K562 (cell line): ENCODE data around the gene ACAP3. TPM values are rescaled to one million over a fixed set of nuclear protein-coding genes. Genes with fewer than 3 reads are reported as not detected.

ENCODE experiments used
- ATAC-seq: fragments of 200-7000 bp; cut with Tn5 transposase; 3 replicates; pipeline ENCODE4 v1.9.1; 2020; ENCODE audit warnings: moderate library complexity
- BruUV-seq: library from RNA; stranded (reverse); fragments of 400-500 nt; replicated peaks from 2 replicates; lab custom pipeline; 2021; lab: Mats Ljungman, UMichigan
- CTCF ChIA-PET: fragments of 300-600 bp; formaldehyde crosslinking; extraction: SDS; loops from one replicate; lab custom pipeline; 2021; ENCODE audit warnings: low intra/inter-chr PET ratio; lab: Yijun Ruan, JAX
- POLR2A ChIA-PET: fragments of 300-600, 350-650 bp; sonication (Branson Sonifier 250); formaldehyde crosslinking; extraction: SDS; loops from one replicate; lab custom pipeline; 2021; ENCODE audit warnings: antibody characterized with exemption, inconsistent platforms; lab: Yijun Ruan, JAX
- DNase-seq, 4 experiments: peaks; one replicate each; pipeline versions ENCODE4 v3.0.0 to v3.0.0-alpha.2; 2011 to 2018; ENCODE audit warnings: low spot score in 3 of 4, mixed read lengths in 3 of 4; ENCODE audit errors: extremely low read depth in 1 of 4
- FAIRE-seq: peaks from 2 replicates; lab custom pipeline; 2011; peaks lifted over from hg19 to GRCh38; lab: Jason Lieb, UNC
- H2AFZ ChIP-seq: 2 replicates; pipeline ENCODE4 v1.6.0; 2011; ENCODE audit warnings: low read depth, low read length, control low read depth, inconsistent platforms
- H3K27ac ChIP-seq: fragments of 200-600 bp; 3 replicates; pipeline ENCODE4 v1.8.0; 2011; ENCODE audit warnings: low read depth, mild to moderate bottlenecking, control low read depth, inconsistent platforms, low read length, moderate library complexity, mixed read lengths; ENCODE audit errors: extremely low read depth
- H3K27me3 ChIP-seq, 2 experiments: fragments of 300-600 bp in 1 of 2; 2 replicates in 1 of 2; 3 replicates in 1 of 2; pipeline versions ENCODE4 v1.6.0 to v1.8.0; 2011; ENCODE audit warnings: inconsistent platforms in 2 of 2, low read length in 2 of 2, mild to moderate bottlenecking in 1 of 2, mixed read lengths in 1 of 2, moderate library complexity in 1 of 2; ENCODE audit not compliant: control insufficient read depth in 2 of 2, insufficient read depth in 2 of 2
- H3K36me3 ChIP-seq: fragments of 300-600 bp; 3 replicates; pipeline ENCODE4 v1.8.0; 2011; ENCODE audit warnings: mild to moderate bottlenecking, low read length, inconsistent platforms; ENCODE audit not compliant: control insufficient read depth, insufficient read depth
- H3K4me1 ChIP-seq, 2 experiments: fragments of 200-600 bp in 1 of 2; replicated peaks in 1 of 2; 2 replicates in 1 of 2; 3 replicates in 1 of 2; pipeline versions ENCODE4 v1.5.1 to v1.8.0; 2011; ENCODE audit warnings: inconsistent platforms in 2 of 2, low read length in 2 of 2, mild to moderate bottlenecking in 1 of 2, mixed read lengths in 1 of 2, moderate library complexity in 1 of 2; ENCODE audit not compliant: control insufficient read depth in 2 of 2, insufficient read depth in 2 of 2
- H3K4me2 ChIP-seq: 2 replicates; pipeline ENCODE4 v1.6.1; 2011; ENCODE audit warnings: low read length, control low read depth, inconsistent platforms, mixed read lengths; ENCODE audit not compliant: insufficient read depth
- H3K4me3 ChIP-seq: fragments of 200-600 bp; sonication (generic), shearing (Covaris generic); 2 replicates; pipeline ENCODE4 v1.5.1; 2016; ENCODE audit warnings: control low read depth, inconsistent platforms
- H3K79me2 ChIP-seq: fragments of 200-600 bp; 3 replicates; pipeline ENCODE4 v1.8.0; 2011; ENCODE audit warnings: low read length, inconsistent platforms; ENCODE audit not compliant: control insufficient read depth, insufficient read depth
- H3K9ac ChIP-seq, 2 experiments: 2 replicates each; pipeline versions ENCODE4 v1.6.0 to v1.6.1; 2011; ENCODE audit warnings: low read depth in 2 of 2, low read length in 2 of 2, control low read depth in 1 of 2, inconsistent platforms in 1 of 2, mild to moderate bottlenecking in 1 of 2, mixed read lengths in 1 of 2; ENCODE audit not compliant: insufficient read depth in 1 of 2
- H3K9me1 ChIP-seq: one replicate; pipeline ENCODE4 v1.6.0; 2011; ENCODE audit warnings: inconsistent platforms, mild to moderate bottlenecking, low read length, moderate library complexity; ENCODE audit not compliant: control insufficient read depth, insufficient read depth
- H3K9me3 ChIP-seq: replicated peaks from 2 replicates; pipeline ENCODE4 v1.5.1; 2011; ENCODE audit warnings: low read depth, low read length, inconsistent platforms; ENCODE audit not compliant: control insufficient read depth, insufficient read depth
- H4K20me1 ChIP-seq: replicated peaks from 2 replicates; pipeline ENCODE4 v1.6.1; 2011; ENCODE audit warnings: low read length, inconsistent platforms, mixed read lengths; ENCODE audit not compliant: control insufficient read depth, insufficient read depth
- ARID4B ChIP-seq: sonication (generic); formaldehyde crosslinking; IDR thresholded peaks from 2 replicates; pipeline ENCODE4 v1.8.0; 2022; ENCODE audit warnings: mild to moderate bottlenecking, missing genetic modification reagents
- CBFB ChIP-seq: sonication (generic); formaldehyde crosslinking; IDR thresholded peaks from 2 replicates; pipeline ENCODE4 v1.4.0; 2020; ENCODE audit warnings: mild to moderate bottlenecking, missing genetic modification reagents
- CEBPG ChIP-seq, 3 experiments: fragments of 200-800 bp in 1 of 3; sonication (Bioruptor generic) in 1 of 3; sonication (generic) in 1 of 3; formaldehyde crosslinking in 1 of 3; IDR thresholded peaks in 2 of 3; conservative IDR thresholded peaks in 1 of 3; 2 replicates each; pipeline versions ENCODE4 v1.6.1 to v1.8.0; 2016 to 2022; ENCODE audit warnings: missing compliant biosample characterization in 2 of 3, missing genetic modification characterization in 2 of 3, mild to moderate bottlenecking in 1 of 3, missing genetic modification reagents in 1 of 3
- CHD1 ChIP-seq: fragments of 200-600 bp; sonication (generic); IDR thresholded peaks from one replicate; pipeline ENCODE4 v1.6.1; 2012; ENCODE audit warnings: mild to moderate bottlenecking, moderate library complexity, low read length, inconsistent platforms
- FOXA3 ChIP-seq, 2 experiments: fragments of 450-650 bp in 1 of 2; sonication (generic) in 1 of 2; formaldehyde crosslinking; IDR thresholded peaks in 1 of 2; conservative IDR thresholded peaks in 1 of 2; 2 replicates each; pipeline versions ENCODE4 v1.4.0 to v1.8.0; 2020 to 2022; ENCODE audit warnings: mild to moderate bottlenecking in 2 of 2, missing genetic modification reagents in 1 of 2
- PTRF ChIP-seq: fragments of 450-650 bp; IDR thresholded peaks from 2 replicates; pipeline ENCODE4 v1.6.1; 2016; ENCODE audit warnings: mild to moderate bottlenecking, missing genetic modification characterization, missing compliant biosample characterization
- TEAD4 ChIP-seq, 2 experiments: sonication (generic) in 1 of 2; formaldehyde crosslinking in 1 of 2; IDR thresholded peaks; 2 replicates each; pipeline versions ENCODE4 v1.6.1 to v1.8.0; 2012 to 2022; ENCODE audit warnings: borderline replicate concordance in 1 of 2, inconsistent platforms in 1 of 2, low read length in 1 of 2, mild to moderate bottlenecking in 1 of 2, missing genetic modification reagents in 1 of 2
- WGBS: fragments of 100-300 bp; shearing (Covaris generic); methylation state at CpG from one replicate; pipeline ENCODE4 v1.1.6; 2016; ENCODE audit warnings: low coverage, mixed read lengths; ENCODE audit not compliant: insufficient coverage; ENCODE audit errors: missing lambda C conversion rate; 5-methylcytosine and 5-hydroxymethylcytosine counted together
- in situ Hi-C: fragments of 300-500 bp; cut with MboI; formaldehyde crosslinking; loops from 4 replicates; pipeline ENCODE4 v1.15.0; 2018; ENCODE audit warnings: inconsistent platforms, mixed read lengths
- intact Hi-C: fragments of 100-400 bp; cut with micrococcal nuclease; formaldehyde crosslinking; loops from 2 replicates; pipeline ENCODE4 v1.14.2; 2022
- polyA plus RNA-seq, 8 experiments: library from polyadenylated mRNA; depleted of rRNA in 4 of 8; stranded (reverse) in 5 of 8; unstranded in 3 of 8; fragments of >200 nt; fragmentation: Nextera tagmentation in 2 of 8; fragmentation: Illumina TruSeq in 1 of 8; extraction: Ambion mirVana in 2 of 8; extraction: Trizol in 1 of 8; gene quantifications; 2 replicates each; pipeline versions ENCODE4 v1.2.1 to v1.2.3, GENCODE V29; 2011 to 2014; ENCODE audit warnings: inconsistent platforms in 1 of 8, missing spikeins in 1 of 8
- total RNA-seq, 7 experiments: library from RNA; depleted of rRNA in 6 of 7; stranded (reverse); fragments of >200 nt in 6 of 7; fragmentation: Illumina TruSeq in 2 of 7; extraction: Trizol in 2 of 7; gene quantifications; 2 replicates each; pipeline versions ENCODE4 v1.2.1 to v1.2.3, GENCODE V29; 2011 to 2021; ENCODE audit warnings: low replicate concordance in 1 of 7
- TF ChIP-seq, protein P1 (sequence below): sonication (generic); formaldehyde crosslinking; IDR thresholded peaks from 2 replicates; pipeline ENCODE4 v1.9.0; 2022; ENCODE audit warnings: mild to moderate bottlenecking, missing genetic modification reagents
- TF ChIP-seq, protein P2 (sequence below): fragments of 250-450 bp; sonication (Bioruptor Pico); IDR thresholded peaks from 2 replicates; pipeline ENCODE4 v1.5.0; 2021
- TF ChIP-seq, protein P3 (sequence below), 2 experiments: fragments of 450-650 bp in 1 of 2; sonication (generic) in 1 of 2; formaldehyde crosslinking in 1 of 2; IDR thresholded peaks in 1 of 2; conservative IDR thresholded peaks in 1 of 2; 2 replicates each; pipeline versions ENCODE4 v1.6.1 to v1.8.1; 2016 to 2023; ENCODE audit warnings: mild to moderate bottlenecking in 2 of 2, moderate library complexity in 2 of 2, inconsistent platforms in 1 of 2, missing genetic modification reagents in 1 of 2

ACAP3 gene
- total and polyA plus RNA-seq, 9 of the 15 experiments (the other 6 are each of a cell fraction or from before 2014, with no cell fraction given) = 0.01 to 49.0 (median 12.0) TPM

GRCh38 chr1:1325288-1326074 is 17.8 kb upstream of the ACAP3 start:
- WGBS = 27% methylated on average over 14 of the region's 16 CpGs
- peak overlapping the region; percentile 85 for H3K4me2 ChIP-seq
- peaks cover 55% of the 10 kb centered on the region for H3K79me2 ChIP-seq
- H3K36me3 ChIP-seq = peaks cover 40% of the 10 kb centered on the region; the same call in 1 of the 3 replicates
- intact Hi-C loops = loop anchor here (2.0 kb wide), 1 partner anchor 17 kb away; the partner anchor contains the start of gene PUSL1
- peaks cover 6% of the 10 kb centered on the region; the same call in 1 of the 2 replicates for H4K20me1 ChIP-seq
- in situ Hi-C loops = no loop called here
- no peak overlapping the region for H2AFZ ChIP-seq
- H3K9ac ChIP-seq = peak overlapping the region; percentile 93 to 99
- ChIA-PET CTCF (no interaction called here), POLR2A (interaction anchor here (0.6 to 1.9 kb wide), 4 partner anchors 9 to 243 kb away, joined by 3 to 6 read pairs (median 5); no protein-coding TSS in a partner anchor)
- peak overlapping the region; percentile 99 for H3K4me3 ChIP-seq
- peaks cover 6% of the 10 kb centered on the region for H3K9me3 ChIP-seq
- H3K27me3 ChIP-seq = no peaks in the 10 kb centered on the region
- FAIRE-seq = peak; percentile 19
- H3K9me1 ChIP-seq = peaks cover under 1% of the 10 kb centered on the region
- no peak for ATAC-seq
- H3K4me1 ChIP-seq = peaks cover 16 to 90% of the 10 kb centered on the region in 2 experiments
- BruUV-seq = no TSS peak
- peak overlapping the region; percentile 69 for H3K27ac ChIP-seq
- no peak for DNase-seq
- 0 out of 2 replicates have a peak, but pooled peaks have one; percentile 15 for TF ChIP-seq CBFB (CRISPR knock-in tag)
- TF ChIP-seq ARID4B (CRISPR knock-in tag) = peak; percentile 60; the same call in 1 of the 2 replicates
- TF ChIP-seq, protein P1, sequence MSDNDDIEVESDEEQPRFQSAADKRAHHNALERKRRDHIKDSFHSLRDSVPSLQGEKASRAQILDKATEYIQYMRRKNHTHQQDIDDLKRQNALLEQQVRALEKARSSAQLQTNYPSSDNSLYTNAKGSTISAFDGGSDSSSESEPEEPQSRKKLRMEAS (CRISPR knock-in tag) = peak; percentile 54; the same call in 1 of the 2 replicates
- TF ChIP-seq FOXA3 (CRISPR knock-in tag; conservative IDR thresholded peaks at IDR 0.05 in 1 of 2, IDR thresholded peaks at IDR 0.05 in 1 of 2) = 0 out of 4 replicates have a peak, but pooled peaks of 1 of the 2 experiments have one; percentile 56
- no peak for TF ChIP-seq TEAD4 (IDR thresholded peaks at IDR 0.05; ENCODE audit: low read length)
- peak; percentile 72; the same call in 1 of the 2 replicates for TF ChIP-seq TEAD4 (CRISPR knock-in tag; IDR thresholded peaks at IDR 0.05; ENCODE audit: borderline replicate concordance)
- TF ChIP-seq, protein P2, sequence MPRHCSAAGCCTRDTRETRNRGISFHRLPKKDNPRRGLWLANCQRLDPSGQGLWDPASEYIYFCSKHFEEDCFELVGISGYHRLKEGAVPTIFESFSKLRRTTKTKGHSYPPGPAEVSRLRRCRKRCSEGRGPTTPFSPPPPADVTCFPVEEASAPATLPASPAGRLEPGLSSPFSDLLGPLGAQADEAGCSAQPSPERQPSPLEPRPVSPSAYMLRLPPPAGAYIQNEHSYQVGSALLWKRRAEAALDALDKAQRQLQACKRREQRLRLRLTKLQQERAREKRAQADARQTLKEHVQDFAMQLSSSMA (CRISPR knock-in tag) = 0 out of 2 replicates have a peak, but pooled peaks have one; percentile 14
- no peak for TF ChIP-seq PTRF
- TF ChIP-seq CHD1 = peak; percentile 1
- TF ChIP-seq, protein P3, sequence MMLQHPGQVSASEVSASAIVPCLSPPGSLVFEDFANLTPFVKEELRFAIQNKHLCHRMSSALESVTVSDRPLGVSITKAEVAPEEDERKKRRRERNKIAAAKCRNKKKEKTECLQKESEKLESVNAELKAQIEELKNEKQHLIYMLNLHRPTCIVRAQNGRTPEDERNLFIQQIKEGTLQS (IDR thresholded peaks at IDR 0.05) = no peak
- TF ChIP-seq, protein P3 (CRISPR knock-in tag; conservative IDR thresholded peaks at IDR 0.05) = no peak
- 0 out of 2 replicates have a peak, but pooled peaks have one; percentile 5 for TF ChIP-seq CEBPG (CRISPR knock-in tag; IDR thresholded peaks at IDR 0.05)
- no peak for TF ChIP-seq CEBPG (tag; conservative IDR thresholded peaks at IDR 0.05 in 1 of 2, IDR thresholded peaks at IDR 0.05 in 1 of 2)
